Measurements from ENCODE around the gene GLB1L2.
"Not testable (repeated sequence)": the region's sequence is repeated elsewhere in the genome, so short reads cannot be mapped to it uniquely, and the experiment has no call there.

GLB1L2 gene

GRCh38 chr11:134331354-134332188 lies at the start of gene GLB1L2:
Gene GLB1L2 (plus strand): TSS chr11:134331988. CDS start chr11:134332062, 74 bp downstream.
- no peak within 1 kb of the TSS for H3K27ac ChIP-seq
- no peak for DNase-seq (ENCODE audit: low spot score)
- TF ChIP-seq CTCF (IDR thresholded peaks at IDR 0.05), result no peak
- H3K4me3 ChIP-seq, result peak within 1 kb of the TSS; percentile 68

- H3K4me3 ChIP-seq, result no peak overlapping the region
- no peak overlapping the region for H3K27ac ChIP-seq
- no peak for DNase-seq (ENCODE audit: low spot score)
- TF ChIP-seq CTCF (IDR thresholded peaks at IDR 0.05), result no peak
Observed at GRCh38 chr11:134282121-134283045, 49.4 kb upstream of the GLB1L2 start.

- H3K4me3 ChIP-seq, result no peak overlapping the region
- DNase-seq (ENCODE audit: low spot score), result no peak
- TF ChIP-seq CTCF (IDR thresholded peaks at IDR 0.05), result no peak
- no peak overlapping the region for H3K27ac ChIP-seq
Observed at GRCh38 chr11:134283461-134284230, 48.1 kb upstream of the GLB1L2 start.

- not testable (repeated sequence) for H3K27ac ChIP-seq; DNase-seq (ENCODE audit: low spot score); H3K4me3 ChIP-seq
Observed at GRCh38 chr11:134284349-134284748, 47.4 kb upstream of the GLB1L2 start.

- Histone ChIP-seq H3K27ac (no peak overlapping the region), H3K4me3 (no peak overlapping the region)
- no peak for DNase-seq (ENCODE audit: low spot score)
- TF ChIP-seq CTCF (IDR thresholded peaks at IDR 0.05), result no peak
Observed at GRCh38 chr11:134287561-134287960, 44.2 kb upstream of the GLB1L2 start.

GRCh38 chr11:134288486-134288885 lies 43.3 kb upstream of the GLB1L2 start:
- no peak for DNase-seq (ENCODE audit: low spot score)
- Histone ChIP-seq H3K4me3 (no peak overlapping the region), H3K27ac (no peak overlapping the region)
- TF ChIP-seq CTCF (IDR thresholded peaks at IDR 0.05), result no peak

GRCh38 chr11:134289167-134289566 lies 42.6 kb upstream of the GLB1L2 start:
- Histone ChIP-seq H3K4me3 (no peak overlapping the region), H3K27ac (no peak overlapping the region)
- TF ChIP-seq CTCF (IDR thresholded peaks at IDR 0.05), result no peak
- DNase-seq (ENCODE audit: low spot score), result no peak

Measured in coronary artery (tissue), 2 donors.